NCI-H82 (cell line): ENCODE data around the gene B4GALT5.
A peak's percentile ranks its signal among the peaks of the same experiment; 100 is the strongest.

Source experiments
- DNase-seq: peaks from one replicate; lab custom pipeline; 2025; lab: John Stamatoyannopoulos, UW

B4GALT5 gene

GRCh38 chr20:49583669-49584417, 129.8 kb downstream of the B4GALT5 start:
- DNase-seq = peak; percentile 35

DNA sequence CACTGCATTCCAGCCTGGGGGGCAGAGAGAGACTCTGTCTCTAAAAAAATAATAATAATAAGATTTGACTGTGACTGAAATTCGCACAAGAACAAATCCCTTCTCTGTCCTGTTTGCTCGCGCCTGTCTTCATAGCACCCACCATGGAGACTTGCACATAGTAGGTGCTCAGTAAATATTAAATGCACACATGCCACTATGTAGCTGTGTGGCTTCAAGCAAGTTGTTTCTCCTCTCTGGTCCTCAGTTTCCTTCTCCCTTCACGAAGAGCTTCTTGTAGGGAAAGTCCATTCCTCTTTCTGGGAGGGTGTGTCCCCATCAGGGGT, 130.4 kb downstream of the B4GALT5 start:
- no peak for DNase-seq
